Endothelial cell of umbilical vein (primary cell): ENCODE data around the gene FOXJ3.

Experiments used
- CTCF ChIP-seq, 2 donors: IDR thresholded peaks; 1 replicate in 1 of 2; 2 replicates in 1 of 2; pipeline ENCODE4 v1.5.1; 2011; ENCODE audit warnings: low read length in 2 of 2, mild to moderate bottlenecking in 2 of 2, moderate library complexity in 2 of 2, control low read depth in 1 of 2, inconsistent platforms in 1 of 2, low read depth in 1 of 2; ENCODE audit not compliant: insufficient read depth in 1 of 2; ENCODE audit errors: extremely low read depth in 1 of 2
- EZH2 ChIP-seq: IDR thresholded peaks from 2 replicates; pipeline ENCODE4 v1.6.1; 2012; ENCODE audit warnings: borderline replicate concordance, low read depth, mild to moderate bottlenecking, moderate library complexity, low read length, inconsistent platforms; ENCODE audit not compliant: severe bottlenecking
- FOS ChIP-seq: IDR thresholded peaks from 2 replicates; pipeline ENCODE4 v1.6.1; 2011; ENCODE audit warnings: mild to moderate bottlenecking, low read length, moderate library complexity, borderline replicate concordance; ENCODE audit not compliant: insufficient read depth
- MAX ChIP-seq: IDR thresholded peaks from 2 replicates; pipeline ENCODE4 v1.6.1; 2011; ENCODE audit not compliant: insufficient read depth, insufficient read length
- POLR2A ChIP-seq: IDR thresholded peaks from 2 replicates; pipeline ENCODE4 v1.6.1; 2012; ENCODE audit warnings: low read depth, mild to moderate bottlenecking, control low read depth, low read length
- POLR2AphosphoS5 ChIP-seq: IDR thresholded peaks from 2 replicates; pipeline ENCODE4 v1.6.1; 2012; ENCODE audit warnings: low read depth, mild to moderate bottlenecking, control low read depth, low read length, moderate library complexity; ENCODE audit not compliant: insufficient read depth

- no peak for TF ChIP-seq POLR2AphosphoS5
- no peak for TF ChIP-seq POLR2A
- TF ChIP-seq CTCF (IDR thresholded peaks at IDR 0.05; ENCODE audit: extremely low read depth in 1 of 2, insufficient read depth in 1 of 2, low read depth in 1 of 2, low read length in 2 of 2) = no peak
- TF ChIP-seq MAX = no peak
- no peak for TF ChIP-seq EZH2
- no peak for TF ChIP-seq FOS
Observed at GRCh38 chr1:42251042-42251441, 84.0 kb downstream of the FOXJ3 start.
